K562 (cell line): Measurements from ENCODE around the gene TMEM176A. TPM values are rescaled to one million over a fixed set of nuclear protein-coding genes. Genes with fewer than 3 reads are reported as not detected.

Experiments
- ATAC-seq: fragments of 200-7000 bp; cut with Tn5 transposase; 3 replicates; pipeline ENCODE4 v1.9.1; 2020; ENCODE audit warnings: moderate library complexity
- BruUV-seq: library from RNA; stranded (reverse); fragments of 400-500 nt; replicated peaks from 2 replicates; lab custom pipeline; 2021; lab: Mats Ljungman, UMichigan
- CTCF ChIA-PET: fragments of 300-600 bp; formaldehyde crosslinking; extraction: SDS; loops from one replicate; lab custom pipeline; 2021; ENCODE audit warnings: low intra/inter-chr PET ratio; lab: Yijun Ruan, JAX
- POLR2A ChIA-PET: fragments of 300-600, 350-650 bp; sonication (Branson Sonifier 250); formaldehyde crosslinking; extraction: SDS; loops from one replicate; lab custom pipeline; 2021; ENCODE audit warnings: antibody characterized with exemption, inconsistent platforms; lab: Yijun Ruan, JAX
- DNase-seq, 4 experiments: peaks; one replicate each; pipeline versions ENCODE4 v3.0.0 to v3.0.0-alpha.2; 2011 to 2018; ENCODE audit warnings: low spot score in 3 of 4, mixed read lengths in 3 of 4; ENCODE audit errors: extremely low read depth in 1 of 4
- FAIRE-seq: peaks from 2 replicates; lab custom pipeline; 2011; peaks lifted over from hg19 to GRCh38; lab: Jason Lieb, UNC
- H2AFZ ChIP-seq: 2 replicates; pipeline ENCODE4 v1.6.0; 2011; ENCODE audit warnings: low read depth, low read length, control low read depth, inconsistent platforms
- H3K27ac ChIP-seq: fragments of 200-600 bp; 3 replicates; pipeline ENCODE4 v1.8.0; 2011; ENCODE audit warnings: low read depth, mild to moderate bottlenecking, control low read depth, inconsistent platforms, low read length, moderate library complexity, mixed read lengths; ENCODE audit errors: extremely low read depth
- H3K27me3 ChIP-seq, 2 experiments: fragments of 300-600 bp in 1 of 2; 2 replicates in 1 of 2; 3 replicates in 1 of 2; pipeline versions ENCODE4 v1.6.0 to v1.8.0; 2011; ENCODE audit warnings: inconsistent platforms in 2 of 2, low read length in 2 of 2, mild to moderate bottlenecking in 1 of 2, mixed read lengths in 1 of 2, moderate library complexity in 1 of 2; ENCODE audit not compliant: control insufficient read depth in 2 of 2, insufficient read depth in 2 of 2
- H3K36me3 ChIP-seq: fragments of 300-600 bp; 3 replicates; pipeline ENCODE4 v1.8.0; 2011; ENCODE audit warnings: mild to moderate bottlenecking, low read length, inconsistent platforms; ENCODE audit not compliant: control insufficient read depth, insufficient read depth
- H3K4me1 ChIP-seq, 2 experiments: fragments of 200-600 bp in 1 of 2; replicated peaks in 1 of 2; 2 replicates in 1 of 2; 3 replicates in 1 of 2; pipeline versions ENCODE4 v1.5.1 to v1.8.0; 2011; ENCODE audit warnings: inconsistent platforms in 2 of 2, low read length in 2 of 2, mild to moderate bottlenecking in 1 of 2, mixed read lengths in 1 of 2, moderate library complexity in 1 of 2; ENCODE audit not compliant: control insufficient read depth in 2 of 2, insufficient read depth in 2 of 2
- H3K4me2 ChIP-seq: 2 replicates; pipeline ENCODE4 v1.6.1; 2011; ENCODE audit warnings: low read length, control low read depth, inconsistent platforms, mixed read lengths; ENCODE audit not compliant: insufficient read depth
- H3K4me3 ChIP-seq: fragments of 200-600 bp; sonication (generic), shearing (Covaris generic); 2 replicates; pipeline ENCODE4 v1.5.1; 2016; ENCODE audit warnings: control low read depth, inconsistent platforms
- H3K79me2 ChIP-seq: fragments of 200-600 bp; 3 replicates; pipeline ENCODE4 v1.8.0; 2011; ENCODE audit warnings: low read length, inconsistent platforms; ENCODE audit not compliant: control insufficient read depth, insufficient read depth
- H3K9ac ChIP-seq, 2 experiments: 2 replicates each; pipeline versions ENCODE4 v1.6.0 to v1.6.1; 2011; ENCODE audit warnings: low read depth in 2 of 2, low read length in 2 of 2, control low read depth in 1 of 2, inconsistent platforms in 1 of 2, mild to moderate bottlenecking in 1 of 2, mixed read lengths in 1 of 2; ENCODE audit not compliant: insufficient read depth in 1 of 2
- H3K9me1 ChIP-seq: one replicate; pipeline ENCODE4 v1.6.0; 2011; ENCODE audit warnings: inconsistent platforms, mild to moderate bottlenecking, low read length, moderate library complexity; ENCODE audit not compliant: control insufficient read depth, insufficient read depth
- H3K9me3 ChIP-seq: replicated peaks from 2 replicates; pipeline ENCODE4 v1.5.1; 2011; ENCODE audit warnings: low read depth, low read length, inconsistent platforms; ENCODE audit not compliant: control insufficient read depth, insufficient read depth
- H4K20me1 ChIP-seq: replicated peaks from 2 replicates; pipeline ENCODE4 v1.6.1; 2011; ENCODE audit warnings: low read length, inconsistent platforms, mixed read lengths; ENCODE audit not compliant: control insufficient read depth, insufficient read depth
- ATF3 ChIP-seq, 2 experiments: fragments of 450-650 bp in 1 of 2; sonication (generic) in 1 of 2; formaldehyde crosslinking in 1 of 2; IDR thresholded peaks in 1 of 2; conservative IDR thresholded peaks in 1 of 2; 2 replicates each; pipeline versions ENCODE4 v1.6.1 to v1.8.1; 2016 to 2023; ENCODE audit warnings: mild to moderate bottlenecking in 2 of 2, moderate library complexity in 2 of 2, inconsistent platforms in 1 of 2, missing genetic modification reagents in 1 of 2
- CEBPG ChIP-seq, 3 experiments: fragments of 200-800 bp in 1 of 3; sonication (Bioruptor generic) in 1 of 3; sonication (generic) in 1 of 3; formaldehyde crosslinking in 1 of 3; IDR thresholded peaks in 2 of 3; conservative IDR thresholded peaks in 1 of 3; 2 replicates each; pipeline versions ENCODE4 v1.6.1 to v1.8.0; 2016 to 2022; ENCODE audit warnings: missing compliant biosample characterization in 2 of 3, missing genetic modification characterization in 2 of 3, mild to moderate bottlenecking in 1 of 3, missing genetic modification reagents in 1 of 3
- CSDE1 ChIP-seq, 2 experiments: fragments of 450-650 bp; IDR thresholded peaks; 2 replicates each; pipeline ENCODE4 v1.6.1; 2016; ENCODE audit warnings: mild to moderate bottlenecking in 1 of 2
- WGBS: fragments of 100-300 bp; shearing (Covaris generic); methylation state at CpG from one replicate; pipeline ENCODE4 v1.1.6; 2016; ENCODE audit warnings: low coverage, mixed read lengths; ENCODE audit not compliant: insufficient coverage; ENCODE audit errors: missing lambda C conversion rate; 5-methylcytosine and 5-hydroxymethylcytosine counted together
- in situ Hi-C: fragments of 300-500 bp; cut with MboI; formaldehyde crosslinking; loops from 4 replicates; pipeline ENCODE4 v1.15.0; 2018; ENCODE audit warnings: inconsistent platforms, mixed read lengths
- intact Hi-C: fragments of 100-400 bp; cut with micrococcal nuclease; formaldehyde crosslinking; loops from 2 replicates; pipeline ENCODE4 v1.14.2; 2022
- polyA plus RNA-seq, 8 experiments: library from polyadenylated mRNA; depleted of rRNA in 4 of 8; stranded (reverse) in 5 of 8; unstranded in 3 of 8; fragments of >200 nt; fragmentation: Nextera tagmentation in 2 of 8; fragmentation: Illumina TruSeq in 1 of 8; extraction: Ambion mirVana in 2 of 8; extraction: Trizol in 1 of 8; gene quantifications; 2 replicates each; pipeline versions ENCODE4 v1.2.1 to v1.2.3, GENCODE V29; 2011 to 2014; ENCODE audit warnings: inconsistent platforms in 1 of 8, missing spikeins in 1 of 8
- total RNA-seq, 7 experiments: library from RNA; depleted of rRNA in 6 of 7; stranded (reverse); fragments of >200 nt in 6 of 7; fragmentation: Illumina TruSeq in 2 of 7; extraction: Trizol in 2 of 7; gene quantifications; 2 replicates each; pipeline versions ENCODE4 v1.2.1 to v1.2.3, GENCODE V29; 2011 to 2021; ENCODE audit warnings: low replicate concordance in 1 of 7

The TMEM176A gene
- total and polyA plus RNA-seq, 9 of the 15 experiments (the other 6 are each of a cell fraction or from before 2014, with no cell fraction given), result 0.31 TPM; not detected in 8

- no peaks in the 10 kb centered on the region for H3K36me3 ChIP-seq
- ChIA-PET CTCF (no interaction called here), POLR2A (interaction anchor here (1.0 to 1.6 kb wide), 2 partner anchors 10 to 12 kb away, joined by 3 to 7 read pairs; no protein-coding TSS in a partner anchor)
- peaks cover 9% of the 10 kb centered on the region; the same call in 1 of the 2 replicates for H4K20me1 ChIP-seq
- no peaks in the 10 kb centered on the region for H3K9me3 ChIP-seq
- no TSS peak for BruUV-seq
- in situ Hi-C loops, result no loop called here
- DNase-seq (no peak), FAIRE-seq (no peak), ATAC-seq (no peak)
- no peak overlapping the region for H3K9ac ChIP-seq
- no peak overlapping the region for H3K27ac ChIP-seq
- H3K9me1 ChIP-seq, result no peaks in the 10 kb centered on the region
- intact Hi-C loops, result no loop called here
- no peak overlapping the region for H2AFZ ChIP-seq
- no peak overlapping the region for H3K4me2 ChIP-seq
- no peaks in the 10 kb centered on the region for H3K4me1 ChIP-seq
- under 1% methylated on average over 10 of the region's 10 CpGs for WGBS
- no peak for TF ChIP-seq CSDE1 (IDR thresholded peaks at IDR 0.05)
- TF ChIP-seq ATF3 (IDR thresholded peaks at IDR 0.05), result peak; percentile 11; the same call in 1 of the 2 replicates
- TF ChIP-seq ATF3 (CRISPR knock-in tag; conservative IDR thresholded peaks at IDR 0.05), result no peak
- no peak for TF ChIP-seq CEBPG (CRISPR knock-in tag; IDR thresholded peaks at IDR 0.05)
- TF ChIP-seq CEBPG (tag; conservative IDR thresholded peaks at IDR 0.05 in 1 of 2, IDR thresholded peaks at IDR 0.05 in 1 of 2), result 0 out of 4 replicates have a peak, but pooled peaks of 1 of the 2 experiments have one; percentile 36
- H3K4me3 ChIP-seq, result no peak overlapping the region
- peaks cover 76 to 84% of the 10 kb centered on the region in 2 experiments for H3K27me3 ChIP-seq
- H3K79me2 ChIP-seq, result no peaks in the 10 kb centered on the region
Observed at GRCh38 chr7:150849204-150849775, 48.7 kb downstream of the TMEM176A start.
